GM12892 (cell line): ENCODE measurements around the gene TMEM40.

ENCODE experiments used
- POLR2A ChIP-seq: IDR thresholded peaks from 2 replicates; pipeline ENCODE4 v1.6.1; 2011; ENCODE audit warnings: low read depth, low read length, control low read depth
- POLR2AphosphoS5 ChIP-seq: IDR thresholded peaks from 2 replicates; pipeline ENCODE4 v1.6.1; 2011; ENCODE audit warnings: low read depth, low read length, control low read depth
- TAF1 ChIP-seq: IDR thresholded peaks from 2 replicates; pipeline ENCODE4 v1.6.1; 2011; ENCODE audit warnings: low read depth, mild to moderate bottlenecking, control low read depth, low read length, borderline replicate concordance

- TF ChIP-seq POLR2AphosphoS5 (no peak), POLR2A (no peak), TAF1 (no peak)
Observed at GRCh38 chr3:12797124-12797891, 38.2 kb upstream of the TMEM40 start.
